HG02981 (cell line): ENCODE measurements around the gene EXOSC2.

ENCODE experiments used
- ATAC-seq: cut with Tn5 transposase; IDR thresholded peaks from one replicate; pipeline ENCODE4 v1.9.1; 2021; ENCODE audit warnings: mild to moderate bottlenecking, moderate library complexity; ENCODE audit not compliant: unreplicated experiment

The EXOSC2 gene

GRCh38 chr9:130732136-130732535, 38.6 kb downstream of the EXOSC2 start:
- ATAC-seq: no peak

DNA sequence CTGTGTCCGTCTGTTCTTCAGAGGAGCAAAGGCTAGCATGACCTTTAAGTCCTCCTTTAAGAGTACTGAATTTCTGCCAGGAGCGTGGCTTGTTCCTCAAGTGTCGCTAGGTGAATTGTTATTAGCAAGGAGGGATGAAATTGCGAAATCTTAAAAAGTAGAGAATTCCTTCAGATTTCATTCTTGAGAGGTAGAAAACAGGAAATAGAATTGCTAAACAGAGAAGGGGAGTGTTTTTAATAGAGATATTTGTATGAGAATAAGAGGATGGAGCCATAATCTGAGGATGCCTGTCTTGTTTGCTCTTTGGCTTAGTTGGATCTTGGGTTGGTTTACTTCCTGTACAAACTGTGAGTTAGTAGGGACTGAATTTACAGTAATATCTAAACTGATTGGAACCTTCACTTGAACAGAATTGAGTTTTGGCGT, 39.2 kb downstream of the EXOSC2 start:
- ATAC-seq: no peak

- ATAC-seq: no peak
Measured at GRCh38 chr9:130735566-130735965, 42.0 kb downstream of the EXOSC2 start.

- ATAC-seq: no peak
Measured at GRCh38 chr9:130736834-130737233, 43.3 kb downstream of the EXOSC2 start.

- ATAC-seq: no peak
Measured at GRCh38 chr9:130738281-130738680, 44.7 kb downstream of the EXOSC2 start.

- no peak for ATAC-seq
Measured at GRCh38 chr9:130739081-130739480, 45.5 kb downstream of the EXOSC2 start.

- ATAC-seq: no peak
Measured at GRCh38 chr9:130740218-130741023, 46.8 kb downstream of the EXOSC2 start.

DNA sequence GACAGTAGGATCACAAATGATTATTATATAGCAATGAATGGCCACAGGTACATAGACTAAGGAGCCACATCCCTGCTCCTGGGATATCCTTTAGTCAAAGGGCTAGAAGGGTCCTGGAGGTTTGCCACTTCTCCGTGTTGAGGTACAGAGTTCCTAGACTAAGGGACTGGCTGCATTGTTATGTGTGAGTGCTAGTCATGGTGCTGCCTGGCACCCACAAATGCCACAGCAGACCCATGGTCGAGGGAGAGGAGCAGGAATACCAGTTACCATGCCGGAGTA, 47.4 kb downstream of the EXOSC2 start:
- ATAC-seq: no peak

DNA sequence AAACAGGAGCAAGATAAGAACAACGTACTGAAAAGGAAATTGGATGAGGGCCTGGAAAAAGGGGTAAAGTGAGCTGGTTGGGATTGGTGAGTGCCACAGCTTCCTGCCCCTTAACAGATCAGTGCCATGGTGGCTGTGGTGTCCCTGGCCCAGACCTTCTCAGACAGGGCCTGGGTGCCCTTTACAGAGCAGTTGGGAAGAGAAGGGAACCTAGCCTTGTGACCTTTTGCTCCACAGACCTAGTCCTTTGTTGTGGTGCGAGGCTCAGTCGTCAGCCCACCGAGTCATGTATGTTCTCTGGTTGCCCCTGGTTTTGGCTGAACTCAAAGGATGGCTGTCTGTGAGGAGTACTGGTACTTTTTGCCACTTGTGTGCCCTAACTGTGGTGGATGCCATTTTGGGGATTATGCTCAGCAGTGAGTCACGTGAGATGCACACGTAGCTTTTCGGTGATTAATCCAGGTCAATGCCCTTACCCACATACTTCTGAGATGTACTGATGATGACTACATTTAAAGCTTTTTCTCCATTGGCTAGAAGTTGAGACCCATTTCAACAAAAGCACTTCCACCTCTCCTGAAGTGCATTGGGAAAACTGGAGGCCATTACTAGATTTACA, 48.4 kb downstream of the EXOSC2 start:
- ATAC-seq: no peak

- no peak for ATAC-seq
Measured at GRCh38 chr9:130743656-130744055, 50.1 kb downstream of the EXOSC2 start.

DNA sequence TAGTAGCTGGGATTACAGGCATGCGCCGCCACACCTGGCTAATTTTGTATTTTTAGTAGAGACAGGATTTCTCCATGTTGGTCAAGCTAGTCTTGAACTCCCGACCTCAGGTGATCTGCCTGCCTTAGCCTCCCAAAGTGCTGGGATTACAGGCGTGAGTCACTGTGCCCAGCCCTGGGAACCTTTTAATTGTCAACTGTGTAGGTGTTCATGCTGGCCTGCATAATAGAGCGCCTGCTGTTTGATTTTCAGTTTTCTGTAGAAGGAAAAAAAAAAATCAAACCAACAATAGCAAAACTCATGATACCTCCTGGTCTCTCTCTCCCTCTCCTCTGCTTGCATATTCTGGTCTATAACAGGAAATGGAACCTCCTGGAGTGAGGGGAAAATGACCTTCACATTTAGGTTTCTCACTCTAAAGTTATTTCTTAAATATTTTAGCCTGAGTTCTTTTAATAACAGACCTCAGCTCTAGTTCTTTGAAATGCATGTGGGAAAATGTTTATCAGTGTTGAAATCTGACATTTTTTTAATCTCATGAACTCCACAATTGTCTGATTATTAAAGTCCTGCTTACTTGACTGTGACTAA, 51.7 kb downstream of the EXOSC2 start:
- no peak for ATAC-seq

GRCh38 chr9:130745829-130746228, 52.2 kb downstream of the EXOSC2 start:
- no peak for ATAC-seq

DNA sequence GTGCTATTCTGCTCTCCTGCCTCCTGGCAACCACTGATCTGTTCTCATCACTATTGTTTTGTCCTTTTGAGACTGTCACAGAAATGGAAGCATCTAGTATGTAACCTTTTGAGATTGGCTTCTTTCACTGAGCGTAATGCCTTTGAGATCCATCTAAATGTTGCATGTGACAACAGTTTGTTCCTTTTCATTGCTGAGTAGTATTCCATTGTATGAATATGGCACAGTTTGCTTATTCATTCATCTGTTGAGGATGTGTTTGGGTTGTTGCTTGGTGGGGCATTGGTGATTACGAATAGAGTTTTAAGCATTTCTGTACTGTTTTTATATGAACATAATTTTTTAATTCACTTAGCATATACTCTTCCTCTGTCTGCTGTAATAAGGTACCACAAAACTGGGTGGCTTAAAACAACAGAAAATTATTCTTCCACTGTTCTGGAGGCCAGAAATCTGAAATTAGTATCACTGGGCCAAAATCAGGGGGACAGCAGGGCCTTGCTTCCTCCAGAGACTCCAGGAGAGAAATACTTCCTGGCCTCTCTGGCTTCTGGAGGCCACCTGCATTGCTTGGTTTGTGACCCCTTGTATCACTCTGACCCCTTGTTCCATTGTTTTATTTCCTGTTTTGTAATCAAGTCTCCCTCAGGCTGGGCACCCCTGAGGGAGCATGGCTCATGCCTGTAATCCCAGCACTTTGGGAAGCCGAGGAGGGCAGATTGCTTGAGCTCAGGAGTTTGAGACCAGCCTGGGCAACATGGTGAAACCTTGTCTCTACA, 53.0 kb downstream of the EXOSC2 start:
- ATAC-seq: no peak

DNA sequence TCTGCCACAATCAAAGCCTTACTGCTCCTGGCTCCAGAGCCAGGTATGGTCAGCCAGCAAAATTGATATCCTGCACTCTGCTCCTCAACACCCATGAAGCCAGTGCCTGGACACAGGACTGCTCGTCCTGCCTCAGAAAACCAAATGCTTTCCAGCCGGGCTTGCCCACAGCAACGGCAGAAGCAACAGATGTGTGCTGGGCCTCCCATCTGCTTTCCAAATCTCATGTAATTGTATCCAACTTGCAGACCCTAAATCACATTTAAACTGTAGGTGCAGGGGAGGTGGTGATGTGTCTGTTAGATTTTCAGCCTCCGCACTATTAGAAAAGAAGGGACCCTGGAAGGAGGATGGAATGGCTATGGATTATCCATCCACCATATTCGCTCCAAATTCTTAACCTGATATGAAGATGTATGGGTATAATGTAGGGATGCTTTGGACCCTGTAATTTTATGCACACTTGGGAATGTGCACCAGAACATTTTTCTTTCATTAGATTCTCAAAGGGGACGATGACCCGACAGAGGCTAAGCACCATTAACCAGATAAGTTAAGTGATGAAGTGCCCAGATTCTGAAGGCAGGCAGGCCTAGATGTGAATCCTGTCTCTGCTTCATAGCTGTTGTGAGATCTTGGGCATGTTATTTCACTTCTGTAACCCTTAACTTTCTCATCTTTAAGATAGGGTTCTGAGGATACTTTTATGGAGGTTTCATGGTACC, 58.2 kb downstream of the EXOSC2 start:
- no peak for ATAC-seq
